Aorta (tissue), 5 donors: ENCODE data around the gene ARF5. TPM values are rescaled to one million over a fixed set of nuclear protein-coding genes. Genes with fewer than 3 reads are reported as not detected.

Experiments used
- ATAC-seq: fragments of 200-7000 bp; cut with Tn5 transposase; one replicate; pipeline ENCODE4 v1.9.1; 2022; ENCODE audit warnings: moderate library complexity; ENCODE audit not compliant: low FRiP score
- DNase-seq, 2 donors: peaks; one replicate each; pipeline ENCODE4 v3.0.0-alpha.2; 2020
- H3K27ac ChIP-seq, 2 donors: one replicate each; pipeline ENCODE4 v1.5.1; 2013; ENCODE audit warnings: low read length in 2 of 2, mild to moderate bottlenecking in 2 of 2, moderate library complexity in 2 of 2, control low read depth in 1 of 2, inconsistent platforms in 1 of 2, low read depth in 1 of 2
- H3K27me3 ChIP-seq, 2 donors: one replicate each; pipeline ENCODE4 v1.6.1; 2013; ENCODE audit warnings: control low read depth in 1 of 2, low read length in 1 of 2, mild to moderate bottlenecking in 1 of 2, moderate library complexity in 1 of 2; ENCODE audit not compliant: insufficient read depth in 2 of 2, control insufficient read depth in 1 of 2
- H3K36me3 ChIP-seq, 2 donors: one replicate each; pipeline ENCODE4 v1.6.1; 2013; ENCODE audit warnings: control low read depth in 1 of 2, low read length in 1 of 2, mild to moderate bottlenecking in 1 of 2; ENCODE audit not compliant: insufficient read depth in 2 of 2, control insufficient read depth in 1 of 2
- H3K4me1 ChIP-seq, 2 donors: one replicate each; pipeline ENCODE4 v1.6.1; 2013; ENCODE audit warnings: low read length in 2 of 2, control low read depth in 1 of 2, mild to moderate bottlenecking in 1 of 2, moderate library complexity in 1 of 2; ENCODE audit not compliant: insufficient read depth in 2 of 2, control insufficient read depth in 1 of 2
- H3K4me3 ChIP-seq, 2 donors: one replicate each; pipeline ENCODE4 v1.5.1; 2013; ENCODE audit warnings: low read length in 2 of 2, control low read depth in 1 of 2, mild to moderate bottlenecking in 1 of 2
- H3K9me3 ChIP-seq: one replicate; pipeline ENCODE4 v1.6.1; 2013; ENCODE audit warnings: mild to moderate bottlenecking, low read length; ENCODE audit not compliant: control insufficient read depth
- WGBS, 2 donors: extraction: QIAGEN DNeasy Blood & Tissue Kit; methylation state at CpG; one replicate each; pipeline ENCODE4 v1.1.7; 2013; 5-methylcytosine and 5-hydroxymethylcytosine counted together
- intact Hi-C, 2 donors: fragments of 100-400 bp; cut with DNase I; formaldehyde crosslinking; loops; one replicate each; pipeline versions ENCODE4 v1.14.2 to v1.15.0; 2022
- polyA plus RNA-seq, 2 donors: library from polyadenylated mRNA; stranded (reverse); fragments of 200-250 nt; gene quantifications; one replicate each; pipeline ENCODE4 v1.2.3, GENCODE V29; 2013
- total RNA-seq, 2 donors: library from RNA; stranded (reverse); fragmentation: NEBNext Ultra II Directional; extraction: Animal tissue kit (Norgen Biotek cat#: 25700); gene quantifications; one replicate each; pipeline ENCODE4 v1.2.1, GENCODE V29; 2021
- donor health status: healthy with polysubstance abuse.
- donor health status: Bipolar disorder and iron deficiency.
- donor health status: DM: no; HTN: no; CAD: no.
- donor health status: DM: no; HTN: no; CAD: no.
- donor health status: DM: yes; HTN: yes; CAD: no.

Gene ARF5
- total and polyA plus RNA-seq, 4 donors = 91.6 to 171 (median 125) TPM

DNA sequence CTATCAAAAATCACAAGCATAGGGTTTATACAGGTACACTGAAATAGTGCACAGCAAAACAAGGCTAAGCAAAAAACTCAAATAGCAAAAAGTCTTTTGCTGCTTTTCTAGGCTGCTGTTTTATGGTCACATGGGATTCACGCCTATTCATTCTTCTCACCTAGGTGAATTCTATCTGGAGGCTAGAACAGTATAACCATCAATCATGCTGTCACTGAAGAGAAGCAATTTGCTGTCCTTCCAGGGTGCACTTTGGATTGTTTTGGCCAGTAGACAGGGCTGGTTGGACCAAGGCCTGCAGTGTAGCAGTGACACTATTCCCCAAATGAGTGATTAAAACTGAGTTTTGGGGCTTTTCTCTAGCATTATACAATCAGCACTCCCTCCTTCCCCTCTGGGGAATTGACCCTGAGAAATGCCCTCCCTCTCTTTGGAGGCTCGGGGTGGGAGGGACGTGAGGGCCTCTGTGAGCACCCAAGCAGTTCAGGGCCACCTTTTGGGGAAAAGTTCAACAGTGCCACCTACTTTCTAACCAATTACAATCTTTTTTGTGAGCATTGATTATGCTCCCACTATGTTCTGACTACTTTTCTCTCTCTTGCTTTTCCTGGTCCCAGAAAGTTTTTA is 47.6 kb downstream of the ARF5 start:
- no peak for ATAC-seq

GRCh38 chr7:127638197-127638596 is 50.0 kb downstream of the ARF5 start:
- Histone ChIP-seq H3K9me3 (no peaks in the 10 kb centered on the region), H3K4me3 (no peak overlapping the region), H3K27me3 (no peaks in the 10 kb centered on the region), H3K36me3 (no peaks in the 10 kb centered on the region), H3K4me1 (no peaks in the 10 kb centered on the region), H3K27ac (no peak overlapping the region)
- ATAC-seq (no peak), DNase-seq (no peak)
- intact Hi-C loops = no loop called here

More for the DNA sequence above, 47.6 kb downstream of the ARF5 start:
- H3K4me3 ChIP-seq = no peak overlapping the region
- 20 to 29% methylated on average over 3 of the region's 3 CpGs for WGBS, 2 donors
- H3K27ac ChIP-seq = no peak overlapping the region
- intact Hi-C loops = no loop called here
- DNase-seq = no peak
- H3K9me3 ChIP-seq = no peaks in the 10 kb centered on the region
- no peaks in the 10 kb centered on the region for H3K4me1 ChIP-seq
- no peaks in the 10 kb centered on the region for H3K27me3 ChIP-seq
- H3K36me3 ChIP-seq = no peaks in the 10 kb centered on the region

Other genes starting within 250 kb of the ARF5 start
- gene ZNF800, start 195.7 kb upstream of the ARF5 start, total RNA-seq = 10 to 100 TPM; 39.5 to 46.8 TPM
- gene ZNF800, start 195.7 kb upstream of the ARF5 start, polyA plus RNA-seq = 1 to 10 TPM; 3.4 to 8.1 TPM
- gene GCC1, start 2.8 kb upstream of the ARF5 start, total RNA-seq = 10 to 100 TPM; 13.1 to 13.6 TPM
- 1 to 10 TPM; 5.5 to 7.3 TPM for gene GCC1, start 2.8 kb upstream of the ARF5 start, polyA plus RNA-seq
- 1 to 10 TPM; 1.0 to 1.6 TPM for gene FSCN3, start 5.3 kb downstream of the ARF5 start, total RNA-seq
- not detected for gene FSCN3, start 5.3 kb downstream of the ARF5 start, polyA plus RNA-seq
- not detected for gene PAX4, start 29.7 kb downstream of the ARF5 start, total RNA-seq
- not detected for gene PAX4, start 29.7 kb downstream of the ARF5 start, polyA plus RNA-seq
- 100 to 1,000 TPM; 136 to 150 TPM for gene SND1, start 63.8 kb downstream of the ARF5 start, total RNA-seq
- gene SND1, start 63.8 kb downstream of the ARF5 start, polyA plus RNA-seq = 10 to 100 TPM; 50.3 to 73.2 TPM